SK-N-SH treated with all-trans-retinoic acid at 6 μM for 48 hours (cell line): ENCODE data around the gene DNAJC1.

Experiments used
- ARNTL ChIP-seq: fragments of 450-650 bp; formaldehyde crosslinking; IDR thresholded peaks from 2 replicates; pipeline ENCODE4 v1.5.0; 2020; ENCODE audit warnings: low read depth, mild to moderate bottlenecking, moderate library complexity, borderline replicate concordance
- BACH2 ChIP-seq: fragments of 250-450 bp; sonication (Bioruptor Pico); IDR thresholded peaks from 2 replicates; pipeline ENCODE4 v1.9.0; 2021; ENCODE audit warnings: mild to moderate bottlenecking, borderline replicate concordance
- CREB5 ChIP-seq: fragments of 250-450 bp; sonication (Bioruptor Pico); IDR thresholded peaks from 2 replicates; pipeline ENCODE4 v1.5.1; 2020; ENCODE audit warnings: low read depth, mild to moderate bottlenecking, moderate library complexity
- CSDC2 ChIP-seq: fragments of 250-450 bp; sonication (Bioruptor Pico); IDR thresholded peaks from 2 replicates; pipeline ENCODE4 v1.5.0; 2020; ENCODE audit warnings: mild to moderate bottlenecking, moderate library complexity
- CSRNP3 ChIP-seq: fragments of 250-450 bp; sonication (Bioruptor Pico); IDR thresholded peaks from 2 replicates; pipeline ENCODE4 v1.5.1; 2021; ENCODE audit warnings: mild to moderate bottlenecking, moderate library complexity
- ISL1 ChIP-seq: fragments of 250-450 bp; sonication (Bioruptor Pico); IDR thresholded peaks from 2 replicates; pipeline ENCODE4 v2.1.2; 2022; ENCODE audit warnings: mild to moderate bottlenecking, moderate library complexity
- OSR1 ChIP-seq: fragments of 250-450 bp; sonication (Bioruptor Pico); IDR thresholded peaks from 2 replicates; pipeline ENCODE4 v1.8.0; 2022; ENCODE audit warnings: moderate library complexity, mild to moderate bottlenecking, inconsistent platforms
- PATZ1 ChIP-seq: fragments of 250-450 bp; sonication (Bioruptor Pico); IDR thresholded peaks from 2 replicates; pipeline ENCODE4 v1.8.0; 2020; ENCODE audit warnings: mild to moderate bottlenecking, moderate library complexity, borderline replicate concordance
- PPARA ChIP-seq: fragments of 250-450 bp; sonication (Bioruptor Pico); IDR thresholded peaks from 2 replicates; pipeline ENCODE4 v1.5.0; 2020; ENCODE audit warnings: mild to moderate bottlenecking, borderline replicate concordance
- TOX ChIP-seq: fragments of 250-450 bp; sonication (Bioruptor Pico); IDR thresholded peaks from 2 replicates; pipeline ENCODE4 v1.8.0; 2021; ENCODE audit warnings: mild to moderate bottlenecking, moderate library complexity, borderline replicate concordance
- ZFP3 ChIP-seq: fragments of 250-450 bp; sonication (Bioruptor Pico); IDR thresholded peaks from 2 replicates; pipeline ENCODE4 v1.5.0; 2020; ENCODE audit warnings: mild to moderate bottlenecking, moderate library complexity
- ZFP30 ChIP-seq: fragments of 450-650 bp; formaldehyde crosslinking; IDR thresholded peaks from 2 replicates; pipeline ENCODE4 v1.5.0; 2022; ENCODE audit warnings: mild to moderate bottlenecking, moderate library complexity
- ZNF565 ChIP-seq: fragments of 450-650 bp; formaldehyde crosslinking; conservative IDR thresholded peaks from 2 replicates; pipeline ENCODE4 v1.5.0; 2020; ENCODE audit warnings: low read depth, mild to moderate bottlenecking, moderate library complexity
- ZNF70 ChIP-seq: fragments of 450-650 bp; formaldehyde crosslinking; IDR thresholded peaks from 2 replicates; pipeline ENCODE4 v1.5.0; 2020; ENCODE audit warnings: mild to moderate bottlenecking, moderate library complexity

- TF ChIP-seq ZFP3 (CRISPR knock-in tag) = no peak
- TF ChIP-seq ISL1 (CRISPR knock-in tag) = no peak
- no peak for TF ChIP-seq CSRNP3 (CRISPR knock-in tag)
- no peak for TF ChIP-seq PPARA (CRISPR knock-in tag)
- TF ChIP-seq ARNTL (CRISPR knock-in tag) = no peak
- no peak for TF ChIP-seq ZFP30 (CRISPR knock-in tag)
- TF ChIP-seq CREB5 (CRISPR knock-in tag) = no peak
- no peak for TF ChIP-seq PATZ1
- TF ChIP-seq ZNF565 = no peak
- no peak for TF ChIP-seq BACH2
- TF ChIP-seq ZNF70 (CRISPR knock-in tag) = no peak
- TF ChIP-seq OSR1 (CRISPR knock-in tag) = no peak
- TF ChIP-seq CSDC2 = no peak
- no peak for TF ChIP-seq TOX
Observed at GRCh38 chr10:21972584-21972983, 30.9 kb downstream of the DNAJC1 start.
